ENCODE measurements around the gene ARHGDIG. TPM values are rescaled to one million over a fixed set of nuclear protein-coding genes. Genes with fewer than 3 reads are reported as not detected.

ARHGDIG gene
- total RNA-seq, 1 experiment from 2014 or later = 5.9 TPM

GRCh38 chr16:286491-287297 lies 6.3 kb downstream of the ARHGDIG start:
- H4K5ac ChIP-seq (ENCODE audit: insufficient read length, low read depth, low read length) = no peak overlapping the region
- H3K79me2 ChIP-seq (ENCODE audit: insufficient read depth, low read length) = no peaks in the 10 kb centered on the region
- H3K56ac ChIP-seq (ENCODE audit: insufficient read length, low read depth, low read length) = no peak overlapping the region
- no peak overlapping the region; the same call in 1 of the 2 replicates for H3K14ac ChIP-seq (ENCODE audit: insufficient read depth, low read length)
- no peak overlapping the region for H2BK5ac ChIP-seq (ENCODE audit: insufficient read length, low read length)
- Mint-ChIP-seq H3K4me1 (no peaks in the 10 kb centered on the region), H3K36me3 (ENCODE audit: insufficient read depth in 1 of 3, low read depth in 3 of 3) (peaks cover 18 to 37% (median 35%) of the 10 kb centered on the region in 3 experiments), H3K9me3 (peaks cover 8 to 12% of the 10 kb centered on the region in 2 experiments), H3K4me3 (no peak overlapping the region), H3K27me3 (ENCODE audit: low read depth) (peaks cover 10% of the 10 kb centered on the region), H3K27ac (peak overlapping the region in 1 of 3 experiments; percentile 76; a peak in 1 of 7 replicates)
- no peaks in the 10 kb centered on the region for H3K27me3 ChIP-seq (ENCODE audit: insufficient read depth, low read length)
- H3K79me1 ChIP-seq (ENCODE audit: insufficient read depth, low read depth, low read length, poor library complexity, severe bottlenecking) = no peaks in the 10 kb centered on the region
- H3K9ac ChIP-seq (ENCODE audit: extremely low read depth, insufficient read length, low read length) = no peak overlapping the region
- H4K8ac ChIP-seq (replicated peaks; ENCODE audit: insufficient read length, low read depth, low read length) = no peak overlapping the region
- no peak for DNase-seq
- no peak overlapping the region for H3K23ac ChIP-seq (ENCODE audit: insufficient read length, low read depth, low read length)
- no peak for TF ChIP-seq CTCF (conservative IDR thresholded peaks at IDR 0.05)
- H3T11ph ChIP-seq (ENCODE audit: low read length) = no peak overlapping the region
- H3K4me2 ChIP-seq (ENCODE audit: insufficient read depth, insufficient read length, low read length) = no peak overlapping the region
- no peak overlapping the region for H3K4ac ChIP-seq (ENCODE audit: low read depth, low read length)
- no peaks in the 10 kb centered on the region for H3K4me1 ChIP-seq (ENCODE audit: insufficient read depth, low read length)
- H4K20me1 ChIP-seq (ENCODE audit: control insufficient read depth, insufficient read depth, insufficient read length) = no peaks in the 10 kb centered on the region
- H2AK5ac ChIP-seq (ENCODE audit: insufficient read length, low read length) = no peak overlapping the region
- no peak overlapping the region for H2AFZ ChIP-seq (ENCODE audit: low read length)
- no peak overlapping the region for H2BK12ac ChIP-seq (ENCODE audit: insufficient read length, low read depth, low read length)
- H3K9me3 ChIP-seq (ENCODE audit: control insufficient read depth, low read depth, low read length) = no peaks in the 10 kb centered on the region
- no peaks in the 10 kb centered on the region for H3K23me2 ChIP-seq (ENCODE audit: insufficient read length, low read depth, low read length, poor library complexity, severe bottlenecking)
- H2BK120ac ChIP-seq (ENCODE audit: low read depth, low read length, poor library complexity, severe bottlenecking) = no peak overlapping the region
- H4K91ac ChIP-seq (ENCODE audit: insufficient read length, low read depth, low read length) = no peak overlapping the region
- no peak overlapping the region for H2BK20ac ChIP-seq (ENCODE audit: low read depth, low read length, poor library complexity, severe bottlenecking)
- WGBS (ENCODE audit: extremely low coverage, insufficient read length, low lambda C conversion rate) = no CpG with 5 or more reads among the region's 22 CpGs
- H3K27ac ChIP-seq (ENCODE audit: insufficient read length, low read depth, low read length) = no peak overlapping the region
- no peak overlapping the region for H3K18ac ChIP-seq (ENCODE audit: insufficient read length, low read depth, low read length)
- H2BK15ac ChIP-seq (ENCODE audit: low read depth, low read length) = no peak overlapping the region

Data from H9 (cell line).